ENCODE data around the gene SEC23A.
"Not testable (repeated sequence)": the region's sequence is repeated elsewhere in the genome, so short reads cannot be mapped to it uniquely, and the experiment has no call there.

DNA sequence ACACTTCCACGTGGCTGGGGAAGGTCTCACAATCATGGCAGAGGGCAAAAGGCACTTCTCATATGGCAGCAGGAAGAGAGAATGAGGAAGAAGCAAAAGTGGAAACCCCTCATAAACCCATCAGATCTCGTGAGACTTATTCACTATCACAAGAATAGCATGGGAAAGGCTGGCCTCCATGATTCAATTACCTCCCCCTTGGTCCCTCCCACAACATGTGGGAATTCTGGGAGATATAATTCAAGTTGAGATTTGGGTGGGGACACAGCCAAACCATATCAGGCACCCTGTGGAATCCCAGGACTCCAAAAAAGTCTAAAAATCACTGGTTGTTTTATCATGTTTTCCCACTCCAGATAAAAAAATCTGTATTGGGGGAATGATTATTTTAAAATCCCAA, 40.2 kb upstream of the SEC23A start:
- TF ChIP-seq, protein P1, sequence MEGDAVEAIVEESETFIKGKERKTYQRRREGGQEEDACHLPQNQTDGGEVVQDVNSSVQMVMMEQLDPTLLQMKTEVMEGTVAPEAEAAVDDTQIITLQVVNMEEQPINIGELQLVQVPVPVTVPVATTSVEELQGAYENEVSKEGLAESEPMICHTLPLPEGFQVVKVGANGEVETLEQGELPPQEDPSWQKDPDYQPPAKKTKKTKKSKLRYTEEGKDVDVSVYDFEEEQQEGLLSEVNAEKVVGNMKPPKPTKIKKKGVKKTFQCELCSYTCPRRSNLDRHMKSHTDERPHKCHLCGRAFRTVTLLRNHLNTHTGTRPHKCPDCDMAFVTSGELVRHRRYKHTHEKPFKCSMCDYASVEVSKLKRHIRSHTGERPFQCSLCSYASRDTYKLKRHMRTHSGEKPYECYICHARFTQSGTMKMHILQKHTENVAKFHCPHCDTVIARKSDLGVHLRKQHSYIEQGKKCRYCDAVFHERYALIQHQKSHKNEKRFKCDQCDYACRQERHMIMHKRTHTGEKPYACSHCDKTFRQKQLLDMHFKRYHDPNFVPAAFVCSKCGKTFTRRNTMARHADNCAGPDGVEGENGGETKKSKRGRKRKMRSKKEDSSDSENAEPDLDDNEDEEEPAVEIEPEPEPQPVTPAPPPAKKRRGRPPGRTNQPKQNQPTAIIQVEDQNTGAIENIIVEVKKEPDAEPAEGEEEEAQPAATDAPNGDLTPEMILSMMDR (conservative IDR thresholded peaks at IDR 0.05) = not testable (repeated sequence)
- not testable (repeated sequence) for TF ChIP-seq EZH2 (IDR thresholded peaks at IDR 0.05; ENCODE audit: low read depth)

Data from PC-9 (cell line).